Measurements from ENCODE around the gene RBM38. TPM values are rescaled to one million over a fixed set of nuclear protein-coding genes. Genes with fewer than 3 reads are reported as not detected.

The RBM38 gene
- total RNA-seq, 1 donor from 2014 or later = 16.6 TPM

DNA sequence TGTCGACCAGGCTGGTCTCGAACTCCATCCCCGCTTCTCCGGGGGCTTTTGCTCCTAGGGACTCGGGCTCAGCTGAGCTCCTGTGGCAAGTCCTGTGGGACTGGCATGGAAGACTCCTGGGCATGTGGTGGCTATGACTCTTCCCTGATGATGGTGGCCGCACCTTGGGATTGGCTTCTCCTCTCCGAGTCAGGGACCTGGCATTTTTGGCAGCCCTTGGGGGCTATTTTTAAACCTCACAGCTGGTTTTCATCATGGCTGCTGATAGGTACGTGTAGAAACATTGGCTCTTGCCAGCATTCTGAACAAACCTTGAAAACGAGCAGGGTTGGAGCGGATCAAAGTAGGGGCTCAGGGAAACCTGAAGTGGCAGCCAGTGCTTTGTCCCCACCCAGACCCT, 54.1 kb downstream of the RBM38 start:
- Mint-ChIP-seq H3K4me3 (ENCODE audit: unreplicated experiment) (no peak overlapping the region), H3K36me3 (ENCODE audit: unreplicated experiment) (peaks cover 9% of the 10 kb centered on the region), H3K27ac (ENCODE audit: unreplicated experiment) (no peak overlapping the region), H3K4me1 (ENCODE audit: low read depth, unreplicated experiment) (peaks cover 5% of the 10 kb centered on the region), H3K27me3 (ENCODE audit: unreplicated experiment) (peaks cover 5% of the 10 kb centered on the region), H3K9me3 (ENCODE audit: unreplicated experiment) (peaks cover 5% of the 10 kb centered on the region)
- no peak for TF ChIP-seq CTCF (IDR thresholded peaks at IDR 0.05; ENCODE audit: partially characterized antibody, unreplicated experiment)
- DNase-seq = no peak

DNA sequence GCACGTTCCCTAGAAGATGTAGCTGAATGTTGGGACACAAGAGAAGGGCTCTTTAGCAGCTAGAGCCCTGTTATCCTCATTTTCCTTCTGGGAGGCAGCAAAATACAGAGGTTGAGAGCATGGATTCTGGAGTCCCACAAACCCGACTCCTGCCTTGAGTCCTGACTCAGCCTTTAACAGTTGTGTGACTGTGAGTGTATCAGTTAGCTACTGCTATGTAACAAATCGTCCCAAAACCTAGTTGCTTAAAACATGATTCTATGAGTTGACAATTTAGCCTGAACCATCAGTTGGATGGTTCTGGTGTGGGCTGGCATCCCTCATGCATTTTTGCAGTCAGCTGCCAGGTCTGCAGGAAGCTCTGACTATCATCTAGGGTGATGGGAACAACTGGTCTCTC, 54.6 kb downstream of the RBM38 start:
- no peak for TF ChIP-seq CTCF (IDR thresholded peaks at IDR 0.05; ENCODE audit: partially characterized antibody, unreplicated experiment)
- H3K4me3 Mint-ChIP-seq (ENCODE audit: unreplicated experiment) = no peak overlapping the region
- H3K36me3 Mint-ChIP-seq (ENCODE audit: unreplicated experiment) = peaks cover 8% of the 10 kb centered on the region
- DNase-seq = no peak
- peaks cover 8% of the 10 kb centered on the region for H3K4me1 Mint-ChIP-seq (ENCODE audit: low read depth, unreplicated experiment)
- peaks cover 6% of the 10 kb centered on the region for H3K9me3 Mint-ChIP-seq (ENCODE audit: unreplicated experiment)
- no peak overlapping the region for H3K27ac Mint-ChIP-seq (ENCODE audit: unreplicated experiment)
- peaks cover 5% of the 10 kb centered on the region for H3K27me3 Mint-ChIP-seq (ENCODE audit: unreplicated experiment)

DNA sequence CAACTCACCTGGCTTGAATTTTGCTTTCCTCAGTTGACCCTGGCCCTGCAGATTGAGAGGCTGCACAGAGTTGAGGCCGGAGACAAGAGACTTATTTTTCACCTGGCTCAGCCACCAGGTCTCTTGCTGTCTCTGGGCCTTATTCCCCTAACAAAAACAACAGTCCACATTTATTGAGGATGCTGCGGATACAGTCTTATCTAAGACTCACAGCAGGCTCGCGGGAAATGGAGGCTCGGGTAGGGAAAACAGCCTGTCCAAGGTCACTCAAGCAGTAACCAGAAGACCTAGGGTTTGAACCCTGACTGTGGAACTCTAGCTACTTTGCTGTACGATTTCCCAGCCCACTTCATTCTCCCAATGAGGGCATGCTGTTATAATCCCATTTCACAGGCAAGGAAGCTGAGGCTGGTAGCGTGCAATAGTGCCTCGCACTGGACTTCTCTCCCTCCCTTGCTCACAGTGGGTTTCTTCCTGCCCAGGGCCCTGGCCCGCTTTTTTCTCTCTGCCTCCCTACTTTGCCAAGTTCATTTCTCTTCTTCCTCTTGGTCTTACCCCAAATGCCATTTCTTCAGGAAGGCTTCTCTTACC, 57.7 kb downstream of the RBM38 start:
- Mint-ChIP-seq H3K4me1 (ENCODE audit: low read depth, unreplicated experiment) (peaks cover 13% of the 10 kb centered on the region), H3K27me3 (ENCODE audit: unreplicated experiment) (peaks cover 7% of the 10 kb centered on the region), H3K4me3 (ENCODE audit: unreplicated experiment) (no peak overlapping the region), H3K36me3 (ENCODE audit: unreplicated experiment) (peaks cover 8% of the 10 kb centered on the region), H3K9me3 (ENCODE audit: unreplicated experiment) (peaks cover 11% of the 10 kb centered on the region), H3K27ac (ENCODE audit: unreplicated experiment) (no peak overlapping the region)
- no peak for TF ChIP-seq CTCF (IDR thresholded peaks at IDR 0.05; ENCODE audit: partially characterized antibody, unreplicated experiment)
- DNase-seq = no peak

DNA sequence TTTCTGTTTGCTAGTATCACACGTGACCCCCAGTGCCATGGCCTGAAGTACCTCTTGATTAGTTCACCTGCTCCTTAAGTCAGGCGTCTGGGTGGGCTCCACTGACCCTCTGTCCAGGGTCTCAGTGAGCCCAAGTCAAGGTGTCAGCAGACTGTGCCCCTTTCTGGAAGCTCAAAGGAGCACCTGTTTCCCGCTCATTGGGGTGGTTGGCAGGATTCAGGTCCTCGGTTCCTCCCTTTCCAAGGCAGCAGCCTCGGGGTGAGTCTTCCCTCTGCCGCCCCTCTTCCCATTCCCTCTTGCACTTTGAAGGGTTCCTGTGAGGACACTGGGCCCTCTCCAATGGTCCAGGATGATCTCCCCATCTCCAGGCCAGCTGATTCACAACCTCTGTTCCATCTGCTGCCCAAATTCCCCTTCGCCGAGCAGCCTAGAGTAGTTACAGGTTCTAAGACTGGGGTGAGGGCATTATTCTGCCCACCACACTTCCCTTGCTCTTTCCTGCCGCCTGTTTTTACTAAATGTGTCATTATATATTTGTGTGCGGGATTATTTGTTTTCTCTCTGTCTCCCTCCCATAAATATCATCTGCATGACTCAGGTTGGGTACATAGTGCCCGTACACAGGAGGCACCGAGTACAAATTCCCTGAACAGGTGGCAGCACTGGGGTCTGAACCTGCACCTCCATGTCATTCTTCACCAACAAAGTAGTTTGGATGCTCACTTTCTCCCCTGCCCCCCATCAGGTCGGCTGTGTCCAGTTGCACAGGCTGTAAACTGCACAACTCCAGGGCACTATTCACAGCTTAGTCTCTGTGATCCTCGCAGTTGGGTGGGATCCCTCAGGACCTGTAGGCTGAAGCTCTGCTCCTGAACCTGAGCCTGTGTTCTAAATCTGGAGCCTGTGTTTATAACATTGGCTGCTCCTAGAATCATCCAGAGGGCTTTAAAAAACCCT, 58.5 kb downstream of the RBM38 start:
- no peak for DNase-seq
- Mint-ChIP-seq H3K27me3 (ENCODE audit: unreplicated experiment) (peaks cover 7% of the 10 kb centered on the region), H3K36me3 (ENCODE audit: unreplicated experiment) (peaks cover 8% of the 10 kb centered on the region), H3K9me3 (ENCODE audit: unreplicated experiment) (peaks cover 11% of the 10 kb centered on the region), H3K4me3 (ENCODE audit: unreplicated experiment) (no peak overlapping the region), H3K4me1 (ENCODE audit: low read depth, unreplicated experiment) (peaks cover 13% of the 10 kb centered on the region), H3K27ac (ENCODE audit: unreplicated experiment) (no peak overlapping the region)
- no peak for TF ChIP-seq CTCF (IDR thresholded peaks at IDR 0.05; ENCODE audit: partially characterized antibody, unreplicated experiment)

- no peak for DNase-seq
- no peak for TF ChIP-seq CTCF (IDR thresholded peaks at IDR 0.05; ENCODE audit: partially characterized antibody, unreplicated experiment)
- H3K4me3 Mint-ChIP-seq (ENCODE audit: unreplicated experiment) = no peak overlapping the region
- H3K9me3 Mint-ChIP-seq (ENCODE audit: unreplicated experiment) = peaks cover 11% of the 10 kb centered on the region
- H3K27me3 Mint-ChIP-seq (ENCODE audit: unreplicated experiment) = peaks cover 6% of the 10 kb centered on the region
- no peak overlapping the region for H3K27ac Mint-ChIP-seq (ENCODE audit: unreplicated experiment)
- peaks cover 7% of the 10 kb centered on the region for H3K36me3 Mint-ChIP-seq (ENCODE audit: unreplicated experiment)
- H3K4me1 Mint-ChIP-seq (ENCODE audit: low read depth, unreplicated experiment) = peaks cover 13% of the 10 kb centered on the region
Observed at GRCh38 chr20:57450419-57450818, 59.2 kb downstream of the RBM38 start.

Data from glutamatergic neuron (in vitro differentiated cells).